GM21576 (cell line): ENCODE results near the gene PDE4D.

ENCODE experiments used
- ATAC-seq: cut with Tn5 transposase; IDR thresholded peaks from one replicate; pipeline ENCODE4 v1.9.1; 2021; ENCODE audit warnings: mild to moderate bottlenecking, moderate library complexity; ENCODE audit not compliant: unreplicated experiment

Gene PDE4D

DNA sequence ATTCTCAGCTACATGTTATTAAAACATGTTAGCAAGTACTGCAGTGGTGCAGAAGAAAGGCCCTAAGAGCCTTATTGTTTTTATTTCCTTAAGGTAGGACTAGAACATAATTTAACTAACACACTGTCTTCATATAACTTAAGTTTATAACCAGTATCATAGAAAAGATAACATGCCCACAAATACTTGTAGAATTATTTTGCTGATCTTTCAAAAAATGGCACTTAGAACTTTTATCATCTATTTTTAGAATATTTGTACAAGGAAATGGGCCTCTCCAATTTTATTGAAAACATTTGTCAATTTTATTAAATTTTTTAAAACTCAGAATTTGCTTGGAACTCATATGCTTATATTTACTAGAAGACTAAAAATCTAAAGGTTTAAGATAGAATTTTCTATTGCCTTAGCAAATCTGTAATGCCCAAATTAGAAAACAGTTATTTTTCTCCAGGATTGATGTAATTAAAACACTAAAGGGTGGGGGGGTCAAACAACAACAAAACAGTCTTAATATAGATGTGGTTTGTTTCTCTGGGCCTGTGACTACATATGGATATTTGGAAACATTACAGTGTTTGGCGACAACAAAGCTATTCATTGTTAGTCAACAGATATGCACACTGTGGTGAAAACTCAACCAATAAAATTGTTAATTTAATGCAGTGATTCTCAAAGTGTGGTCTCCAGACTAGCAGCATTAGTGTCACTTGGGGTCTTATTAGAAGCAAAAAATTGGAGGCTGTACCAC is 360.4 kb downstream of the PDE4D start:
- no peak for ATAC-seq

DNA sequence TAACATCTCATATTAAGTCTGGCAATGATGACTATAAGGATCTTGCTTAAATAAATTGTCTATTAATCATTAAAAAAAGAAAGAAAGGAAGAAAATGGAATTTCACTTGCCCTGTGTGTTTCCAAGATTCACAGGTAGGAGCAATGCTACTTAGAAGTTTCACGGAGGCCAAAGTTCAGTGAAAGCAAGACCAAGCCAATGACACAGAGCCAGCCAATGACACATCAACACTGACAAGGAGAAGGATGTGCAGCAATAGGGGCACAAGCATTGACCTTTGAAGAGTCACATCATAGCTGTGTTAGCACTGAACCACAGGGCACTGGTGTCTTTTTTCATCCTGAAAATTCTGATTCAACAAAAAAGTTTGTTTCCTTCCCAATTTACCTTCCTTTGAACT is 364.3 kb downstream of the PDE4D start:
- no peak for ATAC-seq

DNA sequence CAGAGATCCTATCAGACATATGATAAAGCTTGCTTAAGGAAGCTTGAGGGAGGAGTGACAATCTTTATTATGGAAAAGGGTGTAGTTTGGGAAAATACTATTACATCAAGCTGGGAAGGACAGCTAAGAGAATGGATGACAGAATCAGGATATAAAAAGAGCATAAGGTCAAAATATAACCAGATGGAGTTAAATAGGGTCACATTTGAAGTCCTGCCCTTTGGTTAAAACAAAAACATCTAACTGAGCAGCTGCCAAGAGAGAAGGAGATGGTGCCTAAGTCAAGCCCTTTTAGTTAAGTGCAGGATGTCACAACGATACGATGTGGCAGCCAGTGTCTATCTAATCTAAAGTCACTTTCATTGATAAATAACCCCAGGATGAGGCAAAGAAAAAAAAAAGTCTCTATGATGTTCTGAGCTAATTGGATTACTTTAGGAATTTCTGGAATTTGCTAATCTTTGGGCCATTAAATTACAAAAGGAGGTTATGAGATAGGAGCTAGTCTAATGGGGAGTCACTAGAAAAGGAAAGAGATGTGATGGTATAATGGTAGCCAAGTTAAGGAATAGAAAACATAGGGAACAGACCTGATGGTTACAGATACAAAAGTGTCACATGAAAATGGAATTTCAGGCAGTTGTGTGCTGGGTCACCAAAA is 365.2 kb downstream of the PDE4D start:
- ATAC-seq = no peak

DNA sequence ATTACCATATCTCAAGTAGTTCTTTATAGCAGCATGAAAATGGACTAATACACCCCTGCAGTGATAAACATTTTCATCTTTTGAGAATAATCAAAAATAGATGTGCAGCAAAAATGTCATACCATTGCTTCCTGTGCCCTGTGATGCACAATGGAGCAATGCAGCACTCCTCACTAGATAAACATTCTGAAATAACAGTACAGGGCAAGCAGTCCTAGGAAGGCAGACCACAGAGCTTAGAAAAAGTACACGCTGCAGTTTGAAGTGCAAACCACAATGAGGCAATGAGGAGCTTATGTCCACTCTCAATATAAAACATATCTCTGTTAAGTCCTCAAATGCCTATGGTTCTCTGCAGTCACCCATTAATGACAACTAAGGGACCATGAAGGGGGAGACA is 367.6 kb downstream of the PDE4D start:
- no peak for ATAC-seq

DNA sequence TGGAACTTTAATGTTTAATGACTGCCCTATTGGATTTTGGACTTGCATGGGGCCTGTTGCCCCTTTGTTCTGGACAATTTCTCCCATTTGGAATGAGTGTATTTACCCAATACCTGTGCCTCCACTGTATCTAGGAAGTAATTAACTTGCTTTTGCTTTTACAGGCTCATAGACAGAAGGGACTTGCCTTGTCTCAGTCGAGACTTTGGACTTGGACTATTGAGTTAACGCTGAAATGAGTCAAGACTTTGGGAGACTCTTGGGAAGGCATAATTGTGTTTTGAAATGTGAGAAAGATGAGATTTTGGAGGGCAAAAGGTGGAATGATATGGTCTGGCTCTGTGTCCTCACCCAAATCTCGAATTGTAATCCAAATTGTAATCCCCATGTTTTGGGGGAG is 368.2 kb downstream of the PDE4D start:
- ATAC-seq = no peak

DNA sequence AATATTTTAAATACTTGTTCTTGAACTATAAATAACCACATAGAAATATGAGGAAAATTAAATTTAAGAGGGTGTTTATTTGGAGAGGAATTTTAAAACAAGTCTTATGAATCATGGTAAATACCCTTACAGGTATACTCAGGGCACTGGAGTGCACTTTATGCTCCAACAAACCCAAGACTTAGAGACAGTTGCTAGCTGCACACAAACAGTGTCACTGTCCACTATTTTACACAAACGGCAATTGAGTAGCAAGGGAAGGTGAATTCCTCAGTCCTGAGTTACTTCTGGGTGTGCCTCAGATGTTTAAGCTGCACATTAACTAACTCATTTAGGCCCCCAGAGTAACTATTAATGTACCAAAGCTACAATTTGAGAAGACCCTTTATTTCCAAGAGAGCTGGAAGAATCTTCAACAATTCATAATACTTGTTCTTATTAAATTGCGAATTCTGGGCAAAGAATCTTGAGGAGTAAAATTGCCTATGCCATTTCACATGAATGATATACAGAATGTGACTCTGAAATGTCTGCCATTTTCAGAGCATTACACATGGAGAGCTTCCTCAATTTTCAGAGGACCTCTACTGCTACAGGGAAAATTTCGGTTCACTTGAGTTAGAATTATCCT is 371.2 kb downstream of the PDE4D start:
- no peak for ATAC-seq

DNA sequence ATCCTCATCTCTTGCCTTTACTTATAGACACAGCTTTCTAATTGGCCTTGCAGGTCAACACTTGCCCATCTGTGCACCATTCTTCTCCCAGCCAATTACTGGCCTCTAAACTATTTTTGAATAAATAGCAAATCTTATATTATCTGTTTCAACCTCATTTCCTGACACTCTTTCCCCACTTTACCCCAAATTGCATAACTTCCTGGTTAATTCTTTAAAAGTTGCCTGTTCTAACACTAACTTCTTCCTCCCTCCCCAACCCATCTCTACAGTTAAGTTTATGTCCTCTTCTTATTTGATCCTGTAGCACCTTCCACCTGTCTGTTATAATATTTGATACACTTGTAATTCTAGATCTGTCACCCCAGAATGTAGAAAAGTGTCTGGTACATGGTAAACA is 372.1 kb downstream of the PDE4D start:
- no peak for ATAC-seq

DNA sequence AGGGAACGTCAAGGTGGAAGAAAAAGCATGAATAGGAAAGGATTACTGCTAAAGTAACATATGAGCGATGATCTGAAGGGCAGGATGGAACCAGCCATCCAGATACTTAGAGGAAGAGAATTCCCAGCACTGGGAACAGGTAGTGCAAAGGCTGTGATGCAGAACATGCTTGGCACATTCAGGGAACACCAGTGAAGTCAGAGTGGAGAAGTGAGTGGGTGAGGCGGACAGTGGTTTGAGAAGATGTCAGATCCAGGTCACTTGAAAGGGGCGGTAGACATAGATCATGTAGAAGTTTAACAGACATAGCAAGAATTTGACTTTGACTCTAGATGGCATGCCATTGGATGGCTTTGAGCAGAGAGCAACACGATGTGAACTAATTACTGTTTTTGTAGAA is 374.2 kb downstream of the PDE4D start:
- no peak for ATAC-seq

DNA sequence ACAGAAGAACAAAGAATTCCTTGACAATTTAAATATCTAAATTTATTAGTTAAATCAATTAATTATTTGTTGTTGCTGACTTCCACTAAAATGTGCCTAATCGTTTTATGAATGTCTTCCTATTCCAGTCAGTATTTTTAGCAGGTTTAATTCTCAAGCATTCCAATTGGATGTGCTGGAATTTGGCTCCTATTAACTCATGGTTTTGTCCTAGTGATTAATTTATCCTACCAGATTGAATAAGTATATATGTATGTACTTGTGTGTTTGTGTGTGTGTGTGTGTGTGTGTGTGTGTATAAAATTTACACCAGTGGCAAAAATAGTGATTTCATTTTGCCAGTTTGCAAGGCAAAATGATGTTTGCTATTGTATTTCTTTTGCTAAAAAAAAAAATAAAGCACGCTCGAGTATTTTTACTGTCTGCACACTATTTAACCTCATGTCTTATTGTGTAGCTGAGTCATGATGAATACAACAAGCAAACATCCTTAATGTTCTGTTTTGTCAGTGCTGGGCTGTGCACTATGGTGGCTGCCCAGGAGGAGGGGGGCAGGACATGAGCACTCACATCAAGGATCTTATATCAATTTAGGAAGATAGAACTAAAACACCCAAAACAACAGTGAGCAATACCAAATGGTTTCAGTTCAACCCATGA is 375.5 kb downstream of the PDE4D start:
- ATAC-seq = no peak

DNA sequence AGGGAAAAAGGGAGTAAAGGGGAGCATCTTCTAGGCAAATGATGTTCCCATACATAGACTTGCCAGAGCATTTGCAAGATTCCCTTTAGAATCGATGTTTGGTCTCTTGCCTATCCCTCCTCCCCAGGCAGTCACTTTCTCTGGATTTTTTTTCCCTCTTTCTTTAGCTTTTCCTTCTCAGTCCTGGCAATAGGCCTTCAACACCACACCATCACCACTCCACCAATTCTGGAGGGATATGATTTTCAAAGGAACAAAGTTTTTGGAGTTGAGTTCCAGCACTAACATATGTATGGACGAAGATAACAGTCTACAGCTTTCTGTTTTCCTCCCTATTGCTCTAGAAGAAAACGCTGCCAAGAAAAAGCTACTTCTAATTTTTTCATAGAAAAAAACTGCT is 377.4 kb downstream of the PDE4D start:
- ATAC-seq = no peak

DNA sequence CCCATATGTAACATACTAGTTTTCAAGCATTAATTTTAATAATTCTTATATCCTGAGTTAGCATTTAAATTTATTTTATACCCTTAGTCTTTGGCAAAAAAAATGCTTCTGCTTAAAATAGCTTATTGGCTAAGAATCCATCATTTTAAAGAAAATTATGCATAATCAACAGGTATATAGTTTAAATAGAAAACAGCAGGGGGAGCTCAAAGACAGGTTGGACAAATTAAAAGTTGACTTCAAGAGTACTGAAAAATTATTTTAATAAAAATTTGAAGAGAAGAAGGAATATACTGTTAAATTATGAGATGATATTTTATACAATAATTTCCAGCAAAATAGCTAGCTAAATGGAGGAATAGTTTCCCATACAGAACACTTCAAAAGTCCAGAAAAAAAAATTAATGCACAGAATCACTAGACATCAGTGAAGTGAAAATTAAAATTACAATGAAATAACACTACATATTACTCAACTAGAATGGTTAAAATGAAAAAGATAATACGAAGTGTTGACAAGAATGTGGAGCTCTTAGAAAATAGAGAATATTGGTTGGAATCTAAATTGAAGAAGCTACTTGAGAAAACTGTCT is 387.1 kb downstream of the PDE4D start:
- no peak for ATAC-seq

DNA sequence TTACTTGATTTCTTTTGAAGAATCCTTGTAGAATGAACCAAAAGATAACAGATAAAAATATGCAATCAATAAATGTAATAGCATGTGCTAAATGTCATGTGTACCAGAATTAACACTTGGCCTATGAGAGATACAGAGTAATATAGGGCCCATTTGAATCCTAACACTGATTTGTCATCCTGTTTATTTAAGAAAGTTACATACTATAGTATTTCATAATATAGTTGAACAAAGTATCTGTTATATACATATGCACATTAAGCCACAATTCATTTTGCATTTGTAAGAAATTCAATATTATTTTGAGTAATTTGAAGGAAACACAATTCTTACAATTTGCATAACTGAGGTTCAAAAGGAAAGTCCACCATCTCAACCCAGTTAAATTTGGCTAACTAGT is 389.5 kb downstream of the PDE4D start:
- ATAC-seq = no peak

DNA sequence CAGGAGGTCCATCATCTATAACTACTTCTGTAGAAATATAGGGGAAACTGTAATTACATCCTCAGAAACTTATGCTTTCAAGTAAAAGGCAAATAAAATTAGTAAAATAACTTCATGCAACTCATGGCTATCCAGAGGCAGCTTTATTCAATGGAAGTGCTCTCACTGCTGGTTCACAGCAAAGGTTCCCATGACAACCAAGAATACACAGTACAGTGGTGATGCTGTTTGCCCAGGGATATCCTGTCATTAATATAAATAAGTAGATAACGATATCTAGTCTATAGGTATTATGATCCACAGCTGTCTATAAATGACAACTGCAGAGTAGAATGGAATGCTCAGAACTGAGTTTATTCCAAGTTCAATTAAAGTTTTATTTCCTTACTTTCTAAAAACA is 390.3 kb downstream of the PDE4D start:
- ATAC-seq = no peak

DNA sequence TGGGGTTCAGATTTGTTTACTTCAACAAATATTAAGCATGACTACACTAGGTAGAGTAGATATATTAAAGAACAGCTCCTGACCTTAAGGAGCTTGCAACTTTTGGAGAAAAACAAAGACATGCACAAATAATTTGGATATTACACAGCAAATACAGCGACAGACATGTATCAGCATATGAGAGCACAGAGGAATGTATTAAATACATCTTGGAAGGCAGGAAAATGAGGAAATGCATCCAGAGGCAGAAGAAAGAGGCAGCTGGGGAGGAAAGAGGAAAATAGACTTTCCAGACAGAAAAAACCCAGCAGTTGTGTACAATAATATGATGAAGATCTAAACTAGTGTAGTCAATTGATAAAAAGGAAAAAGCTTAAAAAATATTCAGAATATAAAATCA is 392.2 kb downstream of the PDE4D start:
- ATAC-seq = no peak

DNA sequence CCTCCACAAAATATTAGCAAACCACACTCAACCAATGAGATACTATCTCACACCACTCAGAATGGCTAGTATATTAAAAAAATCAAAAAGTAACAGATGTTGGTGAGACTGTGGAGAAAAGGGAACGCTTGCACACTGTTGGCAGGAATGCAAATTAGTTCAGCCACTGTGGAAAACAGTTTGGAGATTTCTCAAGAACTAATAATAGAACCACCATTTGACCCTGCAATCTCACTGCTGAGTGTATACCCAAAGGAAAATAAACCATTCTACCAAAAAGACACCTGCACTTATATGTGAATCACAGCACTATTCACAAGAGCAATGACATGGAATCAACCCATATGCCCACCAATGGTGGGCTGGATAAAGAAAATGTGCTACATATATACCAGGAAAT is 393.5 kb downstream of the PDE4D start:
- ATAC-seq = no peak

DNA sequence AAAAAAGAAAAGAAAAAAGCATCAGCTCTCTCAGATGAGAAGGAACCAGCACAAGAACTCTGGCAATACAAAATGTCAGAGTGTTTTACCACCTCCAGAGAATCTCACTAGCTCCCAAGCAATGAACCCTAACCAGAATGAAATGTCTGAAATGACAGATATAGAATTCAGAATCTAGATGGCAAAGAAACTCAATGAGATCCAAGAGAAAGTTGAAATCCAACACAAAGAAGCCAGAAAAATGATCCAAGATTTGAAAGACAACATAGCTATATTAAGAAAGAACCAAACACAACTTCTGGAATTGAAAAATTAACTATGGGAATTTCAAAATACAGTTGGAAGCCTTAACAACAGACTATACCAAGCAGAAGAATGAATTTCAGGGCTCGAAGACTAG is 396.3 kb downstream of the PDE4D start:
- no peak for ATAC-seq

DNA sequence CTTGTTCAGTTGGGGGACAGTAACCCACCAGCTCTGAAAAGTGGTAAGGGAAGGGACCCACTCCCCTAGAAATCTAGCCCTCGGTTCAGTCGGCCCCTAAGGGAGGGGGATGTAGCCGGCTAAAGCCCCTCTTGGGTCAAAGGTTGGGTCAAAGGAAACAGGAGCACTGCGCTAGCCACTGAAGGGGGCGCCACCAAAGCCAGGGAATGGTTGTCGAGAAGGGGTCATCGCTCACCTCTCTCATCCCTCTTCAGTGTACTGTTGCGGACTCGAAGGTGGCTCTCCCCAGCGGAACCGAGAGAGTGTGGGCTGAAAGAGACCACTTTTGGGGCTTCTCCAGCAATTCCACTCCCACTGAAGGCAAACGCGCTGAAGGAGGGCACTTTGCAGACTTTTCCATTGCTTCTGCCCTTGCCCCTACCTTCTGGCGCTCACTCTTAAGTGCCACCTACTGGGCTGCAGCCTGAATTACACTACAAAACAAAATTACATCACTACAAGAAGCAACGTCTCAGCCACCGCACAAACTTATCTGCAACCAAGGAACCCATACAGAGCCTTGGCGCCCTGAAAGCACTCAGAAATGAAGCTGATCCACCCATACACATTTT is 396.9 kb downstream of the PDE4D start:
- ATAC-seq = peak; percentile 66

DNA sequence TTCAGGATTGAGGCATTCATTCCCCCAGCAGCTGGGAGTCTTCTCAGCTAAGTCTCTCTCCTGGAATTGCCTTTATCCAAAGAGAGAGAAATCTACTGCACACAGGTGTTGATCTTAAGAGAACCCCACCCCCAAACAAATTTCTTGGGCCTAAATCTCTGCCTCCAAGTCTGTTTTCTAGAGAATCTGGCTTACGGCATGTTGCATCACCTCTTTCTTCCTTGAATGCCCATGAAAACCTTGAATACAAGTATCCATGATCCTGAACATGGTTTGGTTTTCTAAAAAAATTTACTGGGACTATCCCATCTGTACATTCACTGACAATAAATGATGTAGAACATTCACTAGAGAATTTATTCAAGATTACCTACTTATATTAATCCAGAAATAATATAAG is 401.6 kb downstream of the PDE4D start:
- no peak for ATAC-seq

DNA sequence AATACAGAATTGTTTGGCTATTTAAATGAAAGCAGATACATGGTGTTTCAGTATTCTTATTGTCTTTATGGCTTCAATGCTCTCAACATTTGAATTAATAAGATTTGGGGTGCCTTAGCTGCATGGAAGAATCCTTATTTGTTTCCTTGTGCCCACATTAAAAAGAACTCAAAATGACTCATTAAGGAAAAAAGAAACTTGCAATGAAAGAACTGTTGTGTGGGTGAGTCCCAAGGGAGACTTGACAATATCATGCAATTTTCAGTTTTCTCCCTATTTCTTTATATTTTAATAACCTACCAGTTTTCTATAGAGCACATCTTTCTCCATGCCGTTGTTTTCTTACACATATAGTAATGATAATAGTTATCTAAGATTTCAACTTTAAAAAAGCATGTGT is 404.0 kb downstream of the PDE4D start:
- ATAC-seq = no peak

DNA sequence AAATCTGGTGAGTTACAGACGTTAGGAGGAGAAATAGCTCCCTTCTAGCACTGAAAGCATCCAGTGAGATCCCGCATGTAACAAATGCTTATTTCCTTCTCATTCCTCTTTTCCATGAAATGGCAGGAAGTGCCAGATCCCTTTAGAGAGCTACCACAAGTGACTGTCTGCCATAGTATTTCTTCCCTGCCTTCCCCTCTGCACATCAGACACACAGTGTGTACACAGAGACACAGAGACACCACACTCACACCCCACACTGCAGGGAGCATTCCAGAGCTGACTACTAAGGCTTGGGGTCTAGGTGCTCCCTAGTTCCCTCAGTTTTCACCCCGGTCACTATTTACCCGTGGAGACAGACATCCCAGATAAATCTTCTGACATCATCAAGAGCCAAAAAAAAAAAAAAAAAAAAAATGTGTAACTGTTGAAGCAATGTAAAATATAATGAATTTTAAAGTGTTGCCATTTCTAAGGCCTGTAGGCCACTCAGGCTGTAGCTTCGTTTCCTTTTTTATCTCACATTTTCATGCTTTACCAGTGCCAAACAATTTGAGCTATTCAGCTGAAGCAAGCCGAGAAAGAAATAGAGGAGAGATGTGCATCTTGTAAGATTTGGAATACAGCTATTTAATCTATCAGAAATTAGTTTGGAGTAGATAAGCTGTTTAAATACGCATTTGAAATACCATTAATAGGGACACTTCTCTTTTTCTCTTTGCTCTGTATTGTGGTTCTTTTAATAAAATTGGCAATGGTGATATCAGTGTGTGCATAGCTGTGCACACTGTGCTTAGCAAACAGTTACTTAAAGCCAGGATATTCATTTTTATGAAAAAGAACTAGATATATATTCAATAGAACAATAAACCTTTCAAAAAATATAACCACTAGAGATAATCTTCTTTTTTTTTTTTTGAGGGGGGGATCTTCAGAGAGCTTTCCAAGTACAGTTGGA is 405.5 kb downstream of the PDE4D start:
- no peak for ATAC-seq
